Stimulated activated CD4-positive, alpha-beta T cell treated with anti-CD3 and anti-CD28 coated beads, TNF-alpha, amount 100 ng/mL, for 24 hours (primary cell): ENCODE results near the gene MGRN1.
"Not testable (repeated sequence)": the region's sequence is repeated elsewhere in the genome, so short reads cannot be mapped to it uniquely, and the experiment has no call there.

Experiments used
- DNase-seq, 3 experiments: peaks; one replicate each; pipeline ENCODE4 v3.0.0-alpha.2; 2020; ENCODE audit warnings: low read depth in 3 of 3

The MGRN1 gene

GRCh38 chr16:4733747-4734062, 109.1 kb downstream of the MGRN1 start:
- DNase-seq, result peak in 1 of 3 experiments; percentile 21

- peak; percentile 65 to 83 (median 67) for DNase-seq
These were observed 109.6 kb downstream of the MGRN1 start, which contains the start of the genes ANKS3 and DNAAF8 for GRCh38 chr16:4734063-4734729. TSS of gene ANKS3 (minus strand) at chr16:4734271. CDS start at chr16:4730149, 4,122 bp downstream. TSS of gene DNAAF8 (plus strand) at chr16:4734537. CDS start at chr16:4736515, 1,978 bp downstream.

GRCh38 chr16:4734730-4735535, 110.3 kb downstream of the MGRN1 start:
- DNase-seq, result peak; percentile 83 to 95 (median 86)

GRCh38 chr16:4736546-4736945, 111.9 kb downstream of the MGRN1 start:
- no peak for DNase-seq

- no peak for DNase-seq
These were observed 112.9 kb downstream of the MGRN1 start for GRCh38 chr16:4737545-4737944.

- not testable (repeated sequence) for DNase-seq
These were observed 113.7 kb downstream of the MGRN1 start for GRCh38 chr16:4738370-4738769.
